ENCODE results near the gene CPNE8.

Gene CPNE8

DNA sequence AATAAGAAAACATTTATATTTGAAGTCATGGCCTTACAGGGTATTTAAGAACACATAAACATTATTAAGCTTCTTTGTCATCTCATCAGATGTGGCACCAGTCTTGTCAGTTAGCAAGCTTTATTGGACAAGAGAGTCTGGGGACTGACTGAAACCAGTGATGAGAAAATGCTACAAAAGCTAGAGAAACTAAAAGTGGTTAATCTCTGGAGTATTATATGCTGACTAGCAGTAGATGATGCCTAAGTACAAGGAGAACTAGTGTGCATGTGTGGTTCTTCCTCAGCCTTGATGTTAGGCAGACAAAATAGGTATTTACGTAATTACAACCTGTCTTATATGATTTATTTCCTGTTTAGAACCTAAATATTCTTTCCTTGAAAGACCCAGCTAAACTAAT lies 176.5 kb downstream of the CPNE8 start:
- no peak for DNase-seq (ENCODE audit: low spot score)

GRCh38 chr12:38721611-38722252 lies 183.7 kb downstream of the CPNE8 start:
- DNase-seq (ENCODE audit: low spot score): no peak

GRCh38 chr12:38720661-38721060 lies 184.7 kb downstream of the CPNE8 start:
- DNase-seq (ENCODE audit: low spot score): no peak

DNA sequence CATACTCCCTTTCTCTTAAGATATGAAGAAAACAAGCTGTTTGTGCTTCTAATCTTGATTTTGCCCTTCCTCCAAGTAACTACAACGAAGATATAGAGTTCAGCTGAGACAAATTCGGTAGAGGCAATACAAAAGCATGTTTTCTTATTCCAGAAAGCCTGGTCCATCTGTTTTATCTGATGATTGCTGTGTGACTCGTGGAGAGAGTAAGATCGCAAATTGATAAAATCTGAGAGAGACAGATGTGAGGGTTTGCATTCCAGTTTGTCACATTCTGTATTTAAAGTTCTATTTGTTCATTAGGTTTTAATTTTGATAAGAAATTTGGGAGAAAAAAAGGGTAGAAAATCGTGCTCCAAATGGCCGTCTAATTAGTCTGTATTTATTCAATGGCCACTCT lies 192.1 kb downstream of the CPNE8 start:
- no peak for DNase-seq (ENCODE audit: low spot score)

DNA sequence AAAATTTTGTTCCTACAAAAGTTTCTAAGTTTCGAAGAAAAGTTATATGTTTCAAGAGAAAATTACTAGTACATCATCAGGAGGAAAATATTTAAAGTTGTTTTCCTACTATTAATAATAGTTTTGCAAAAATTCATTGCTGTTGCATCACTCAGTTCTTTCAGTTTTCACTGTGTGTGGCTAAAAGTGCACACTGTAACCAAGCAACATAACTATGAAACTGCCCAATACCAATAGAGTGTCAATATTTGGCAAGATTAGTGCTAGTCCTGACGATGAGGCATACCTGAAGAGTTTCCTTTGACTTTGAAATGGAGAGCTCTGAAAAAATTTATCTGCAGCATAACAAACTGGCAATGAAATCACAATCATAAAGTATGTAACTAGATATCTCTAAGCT lies 194.3 kb downstream of the CPNE8 start:
- DNase-seq (ENCODE audit: low spot score): no peak

DNA sequence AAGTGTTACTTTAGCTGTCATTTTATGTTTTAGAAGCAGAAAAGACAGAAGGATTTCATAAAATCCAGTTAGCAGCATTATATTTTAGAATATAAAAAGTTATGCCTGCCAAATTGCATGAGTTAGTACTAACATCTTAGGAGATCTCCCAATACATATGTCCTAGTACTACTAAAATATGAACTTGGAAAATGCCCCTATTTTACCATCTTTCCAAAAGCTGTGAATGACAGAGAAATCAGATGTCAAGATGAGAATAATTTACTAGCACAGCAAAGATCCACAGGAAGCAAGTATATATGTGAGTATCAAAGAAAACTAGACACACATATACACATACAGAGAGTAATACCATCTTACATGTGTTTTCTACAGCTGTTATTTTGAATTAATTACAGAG lies 196.9 kb downstream of the CPNE8 start:
- no peak for DNase-seq (ENCODE audit: low spot score)

GRCh38 chr12:38707648-38708047 lies 197.7 kb downstream of the CPNE8 start:
- DNase-seq (ENCODE audit: low spot score): no peak

DNA sequence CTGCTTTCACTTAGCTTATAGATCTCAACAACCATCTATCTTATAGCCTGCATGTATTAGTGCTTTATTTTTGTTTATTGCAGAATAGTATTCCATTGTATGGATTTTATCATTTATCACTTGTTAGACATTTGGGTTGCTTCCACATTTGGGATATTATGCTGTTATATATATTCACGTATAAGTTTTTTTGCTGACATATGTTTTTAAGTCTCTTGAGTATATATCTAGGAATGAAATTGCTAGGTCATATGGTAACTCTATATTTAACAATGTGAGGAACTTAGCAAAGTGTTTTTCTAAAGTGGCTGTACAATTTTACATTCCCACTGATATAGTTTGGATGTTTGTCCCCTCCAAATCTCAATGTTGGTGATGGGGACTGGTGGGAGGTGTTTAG lies 208.1 kb downstream of the CPNE8 start:
- DNase-seq (ENCODE audit: low spot score): no peak

GRCh38 chr12:38695057-38695456 lies 210.3 kb downstream of the CPNE8 start:
- no peak for DNase-seq (ENCODE audit: low spot score)

DNA sequence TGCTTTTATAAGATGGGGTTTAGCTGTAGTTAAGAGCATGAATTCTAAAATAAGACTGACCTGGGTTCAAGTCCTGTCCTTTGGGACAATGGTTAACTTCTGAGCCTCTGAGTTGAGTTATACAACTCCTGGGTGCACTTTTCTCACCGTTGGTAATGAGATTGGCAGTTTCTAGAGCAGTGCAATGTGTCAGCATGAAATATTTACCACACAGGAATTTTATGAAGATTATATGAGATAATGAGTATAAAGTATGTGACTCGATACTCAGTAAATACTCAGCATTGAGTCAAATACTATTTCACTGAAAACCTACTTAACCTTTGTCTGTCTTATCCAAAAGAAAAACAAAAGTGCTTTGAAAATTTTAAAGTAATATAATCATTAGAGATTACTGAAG lies 214.2 kb downstream of the CPNE8 start:
- DNase-seq (ENCODE audit: low spot score): no peak

DNA sequence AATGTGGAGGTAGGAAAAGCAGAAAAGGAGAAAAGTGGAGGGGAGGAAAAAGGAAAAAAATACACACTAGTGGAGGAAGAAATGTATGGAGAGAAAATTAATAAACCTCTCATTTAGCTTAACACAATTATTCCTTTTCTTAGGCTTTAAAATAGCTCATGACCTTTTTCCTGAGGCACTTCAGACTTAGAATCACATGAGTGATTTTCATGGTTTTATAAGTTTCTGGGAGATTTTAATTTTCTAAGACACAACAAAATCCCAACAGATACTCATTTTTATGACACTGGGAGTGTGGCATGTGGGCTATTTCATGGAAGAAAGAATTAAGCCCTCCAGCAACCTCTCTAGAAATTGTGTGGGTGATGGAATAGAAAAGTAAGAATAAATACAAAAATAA lies 214.7 kb downstream of the CPNE8 start:
- DNase-seq (ENCODE audit: low spot score): no peak

- no peak for DNase-seq (ENCODE audit: low spot score)
Measured at GRCh38 chr12:38689704-38690103, 215.7 kb downstream of the CPNE8 start.

DNA sequence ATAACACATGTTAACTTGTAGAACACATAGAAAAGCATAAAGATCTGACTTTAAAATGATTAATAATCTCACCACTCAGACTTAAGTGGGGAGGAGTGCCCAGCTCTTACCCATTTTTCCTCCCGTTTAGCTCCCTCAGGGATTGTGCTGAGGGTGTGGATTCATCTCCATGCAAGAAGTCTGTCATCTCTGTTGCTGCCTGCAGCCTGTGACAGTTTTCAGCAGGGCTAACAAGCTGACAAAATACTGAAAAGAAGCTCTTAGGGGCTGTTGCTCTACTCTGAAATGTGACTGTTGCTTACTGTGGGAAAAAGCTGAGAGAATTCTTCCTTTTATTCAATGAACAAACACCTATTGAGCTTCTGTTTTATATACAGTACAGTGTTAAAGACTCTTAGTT lies 216.2 kb downstream of the CPNE8 start:
- DNase-seq (ENCODE audit: low spot score): no peak

- DNase-seq (ENCODE audit: low spot score): no peak
Measured at GRCh38 chr12:38682521-38682920, 222.9 kb downstream of the CPNE8 start.

DNA sequence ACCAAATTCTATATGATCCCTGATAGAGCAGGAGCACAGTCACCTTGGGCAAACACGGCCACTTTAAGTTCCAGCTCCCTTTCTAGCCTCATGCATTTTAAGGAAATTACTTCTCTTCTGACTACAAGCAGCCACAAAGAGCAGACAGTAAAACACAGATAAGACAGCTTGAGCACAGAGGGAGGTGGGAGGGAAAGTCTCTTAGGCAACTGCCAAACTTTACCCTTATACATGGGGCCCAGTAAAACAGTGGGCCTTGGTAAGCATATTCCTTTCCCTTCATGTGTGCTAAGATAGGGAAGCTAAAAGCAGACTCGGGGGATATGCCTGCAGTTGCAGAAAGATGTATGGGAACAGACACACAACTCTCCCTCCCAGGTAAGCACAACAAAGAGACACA lies 235.9 kb downstream of the CPNE8 start:
- DNase-seq (ENCODE audit: low spot score): no peak

DNA sequence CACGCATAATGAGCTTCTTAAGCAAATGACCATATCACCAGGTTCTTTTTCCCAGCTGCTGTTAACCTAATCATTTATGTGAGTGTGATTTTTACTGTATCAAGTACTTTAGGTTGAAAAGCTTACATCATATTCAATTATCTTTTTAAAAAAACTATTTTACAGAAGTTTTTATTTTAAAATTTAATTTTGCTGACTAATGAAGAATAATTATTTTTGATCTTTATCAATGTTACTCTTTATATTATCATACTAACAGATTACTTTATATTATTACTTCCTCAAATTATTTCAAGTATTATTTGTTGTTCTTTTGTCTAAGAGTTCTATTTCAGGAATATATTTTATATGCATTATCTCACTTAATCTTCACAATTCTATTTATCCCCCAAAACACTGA lies 236.3 kb downstream of the CPNE8 start:
- DNase-seq (ENCODE audit: low spot score): no peak

DNA sequence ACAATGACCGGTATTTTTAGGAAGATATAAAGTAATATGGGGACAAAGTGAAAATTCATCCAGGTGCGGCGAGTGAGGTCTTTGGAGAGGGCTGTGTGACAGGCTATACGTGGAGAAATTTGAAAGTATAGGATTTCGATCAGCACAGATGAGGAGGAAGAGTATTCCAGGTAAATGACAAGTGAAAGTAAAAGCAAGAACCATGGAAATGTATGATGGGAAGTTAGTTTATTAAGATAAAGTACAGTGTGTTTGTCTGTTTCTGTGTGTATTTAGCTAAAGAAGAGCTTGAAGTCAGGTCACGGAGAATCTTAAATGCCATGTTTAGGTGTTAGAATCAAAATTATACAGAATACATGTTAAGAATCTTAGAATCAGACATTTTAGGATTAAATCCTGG lies 239.0 kb downstream of the CPNE8 start:
- no peak for DNase-seq (ENCODE audit: low spot score)

DNA sequence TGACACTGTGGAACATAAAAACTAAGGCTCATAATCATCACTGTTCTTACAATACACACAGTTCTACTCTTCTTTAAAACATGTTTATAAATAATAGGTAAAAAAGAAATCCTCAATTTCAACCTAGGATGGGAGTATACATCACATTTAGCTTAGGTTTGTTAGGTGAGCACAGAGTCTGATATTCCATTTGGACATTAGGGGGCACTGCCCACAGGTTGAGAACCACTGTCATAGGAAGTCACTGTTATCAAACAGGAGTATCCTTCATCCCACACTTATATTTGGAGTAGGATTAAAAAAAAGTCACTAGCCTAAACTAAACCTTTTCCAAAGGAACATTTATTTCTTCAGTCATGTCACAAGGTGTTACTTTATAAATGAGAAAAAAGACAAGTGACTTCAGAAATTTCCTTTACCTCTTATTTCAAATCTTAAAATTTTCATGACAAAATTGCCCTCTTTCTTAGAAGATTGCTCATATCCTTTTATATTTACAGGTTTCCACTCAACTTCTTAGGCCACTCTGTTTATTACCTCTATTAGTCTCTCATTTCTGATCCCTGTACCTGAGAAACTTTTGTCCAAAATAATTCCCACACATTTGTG lies 240.6 kb downstream of the CPNE8 start:
- DNase-seq (ENCODE audit: low spot score): peak; percentile 3

GRCh38 chr12:38662829-38663228 lies 242.6 kb downstream of the CPNE8 start:
- DNase-seq (ENCODE audit: low spot score): no peak

DNA sequence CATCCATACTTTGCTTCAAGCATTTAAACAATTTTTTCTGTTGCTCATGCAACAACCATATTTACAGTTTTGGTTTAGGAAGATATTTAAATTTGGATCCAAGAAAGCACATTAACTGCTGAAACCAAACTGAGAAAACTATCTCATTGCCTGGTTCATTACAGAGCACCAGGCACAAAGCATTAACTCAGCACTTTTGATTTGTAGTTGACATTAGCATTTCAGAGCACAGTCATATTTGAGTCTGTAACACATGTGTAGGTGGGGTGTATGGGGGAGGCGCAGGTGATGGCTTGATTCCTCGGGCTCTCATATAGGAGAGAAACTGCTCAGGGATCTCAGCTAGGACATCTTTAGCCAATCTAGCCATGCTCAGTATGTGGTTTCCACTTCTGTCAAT lies 251.7 kb downstream of the CPNE8 start:
- no peak for DNase-seq (ENCODE audit: low spot score)

GRCh38 chr12:38648813-38649212 lies 256.6 kb downstream of the CPNE8 start:
- no peak for DNase-seq (ENCODE audit: low spot score)

DNA sequence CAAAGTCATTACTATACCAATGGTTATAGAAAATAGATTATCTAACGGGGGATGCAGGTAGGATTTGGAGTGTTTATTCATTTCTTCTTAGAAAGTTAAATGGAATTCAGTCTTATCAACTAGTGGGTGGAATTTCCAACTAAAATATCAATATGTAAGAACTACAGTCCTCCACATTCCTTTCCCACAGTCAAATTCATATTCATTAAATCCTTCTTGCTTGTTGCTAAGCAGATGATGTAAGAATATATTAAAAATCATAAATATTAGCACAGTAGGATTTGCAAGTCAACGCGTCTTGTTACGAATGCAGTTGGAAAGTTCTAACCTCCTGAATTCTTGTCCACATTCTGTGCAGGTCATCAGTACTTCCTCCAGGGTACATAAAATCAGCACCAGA lies 259.2 kb downstream of the CPNE8 start:
- DNase-seq (ENCODE audit: low spot score): no peak

GRCh38 chr12:38639625-38640024 lies 265.8 kb downstream of the CPNE8 start:
- no peak for DNase-seq (ENCODE audit: low spot score)

- no peak for DNase-seq (ENCODE audit: low spot score)
Measured at GRCh38 chr12:38638401-38638800, 267.0 kb downstream of the CPNE8 start.

All from kidney capillary endothelial cell (primary cell).